HG03442 (cell line): Measurements from ENCODE around the gene PCDH9.
"Not testable (repeated sequence)": the region's sequence is repeated elsewhere in the genome, so short reads cannot be mapped to it uniquely, and the experiment has no call there.

Experiments
- ATAC-seq: cut with Tn5 transposase; IDR thresholded peaks from one replicate; pipeline ENCODE4 v1.9.1; 2021; ENCODE audit warnings: mild to moderate bottlenecking, moderate library complexity; ENCODE audit not compliant: unreplicated experiment

PCDH9 gene

DNA sequence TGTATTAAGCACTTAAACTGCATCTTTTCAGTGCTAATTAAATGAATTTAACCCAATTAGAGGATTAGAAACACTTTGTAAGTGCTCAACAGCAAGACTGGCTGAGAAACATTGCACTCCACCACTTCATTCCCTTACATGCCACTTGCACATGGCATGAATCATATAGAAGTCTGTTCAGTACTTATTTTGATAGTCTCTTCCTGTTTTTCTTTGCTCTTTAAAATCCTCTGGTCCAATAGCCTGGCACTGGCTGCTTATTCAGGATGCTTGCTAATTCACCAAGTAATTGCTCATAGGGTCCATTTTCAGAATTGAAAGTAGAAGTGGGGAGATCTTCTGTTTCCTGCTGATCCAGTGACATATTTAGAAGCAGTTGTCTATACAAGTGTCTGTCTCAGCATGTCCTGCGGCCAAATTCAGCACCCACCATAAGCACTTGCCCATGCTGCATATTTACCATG is 900.1 kb downstream of the PCDH9 start:
- ATAC-seq = peak; percentile 63

DNA sequence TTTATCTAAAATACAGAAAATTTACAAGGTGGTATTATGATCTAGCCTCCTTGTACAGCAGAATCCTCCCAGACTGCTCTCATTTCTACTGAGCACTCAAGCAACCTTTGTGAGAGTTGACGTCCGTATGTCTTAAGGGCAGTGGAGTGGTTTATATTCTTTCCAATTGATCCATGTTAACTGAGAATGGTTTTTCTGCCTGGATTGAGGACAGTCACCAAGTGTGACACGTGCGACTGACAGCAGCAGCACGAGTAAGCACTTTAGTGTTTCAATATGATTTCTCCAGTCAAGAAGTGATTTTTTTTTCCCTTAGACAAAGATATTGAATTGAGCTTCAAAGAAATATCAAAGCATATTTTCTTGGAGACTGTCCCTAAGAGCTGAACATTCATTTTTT is 901.7 kb downstream of the PCDH9 start:
- ATAC-seq = no peak

DNA sequence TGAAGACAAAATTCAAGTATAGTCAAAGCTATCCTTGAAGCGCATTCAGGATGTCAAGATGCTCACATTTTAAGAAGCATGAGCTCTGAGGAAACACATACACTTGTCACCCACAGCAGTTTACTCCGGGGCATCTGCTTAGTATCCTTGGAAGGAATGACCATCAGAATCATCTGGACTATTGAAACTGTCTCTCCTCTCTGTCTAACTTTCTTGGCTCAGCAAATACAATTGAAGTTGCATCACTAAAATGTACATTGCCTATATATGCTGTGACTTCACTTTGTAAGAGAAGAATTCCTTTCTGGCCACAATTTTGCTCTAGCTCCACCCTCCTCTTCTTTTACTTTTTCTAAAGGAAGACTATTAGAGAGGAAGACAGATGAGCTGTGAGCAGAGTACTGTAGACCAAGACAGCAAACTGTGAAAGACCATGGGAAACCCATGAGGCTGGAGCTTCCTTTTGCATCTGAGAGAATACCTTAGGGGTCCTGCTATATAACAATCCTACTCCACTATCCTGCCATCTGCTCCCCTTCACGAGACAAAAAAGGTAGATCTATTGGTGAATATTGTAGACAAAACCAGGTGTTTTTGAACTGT is 906.3 kb downstream of the PCDH9 start:
- ATAC-seq = no peak

DNA sequence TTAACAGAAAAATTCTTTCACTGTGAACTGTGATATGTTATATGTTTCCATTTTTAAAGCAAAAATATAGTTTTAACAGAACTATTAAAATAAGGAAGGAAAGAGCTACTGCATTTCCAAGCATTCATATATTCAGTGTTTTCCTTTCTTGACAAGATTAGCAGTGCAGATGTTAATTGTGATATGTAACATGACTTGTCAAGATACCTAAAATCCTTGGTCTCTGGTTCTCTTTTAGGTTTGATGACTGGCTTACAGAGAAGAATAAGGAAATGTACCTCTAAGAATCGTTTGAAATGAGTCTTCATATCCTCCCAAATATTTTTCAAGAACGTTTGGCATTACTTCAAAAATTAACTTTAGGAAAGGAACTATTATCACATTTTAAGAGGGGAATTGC is 907.2 kb downstream of the PCDH9 start:
- ATAC-seq = no peak

DNA sequence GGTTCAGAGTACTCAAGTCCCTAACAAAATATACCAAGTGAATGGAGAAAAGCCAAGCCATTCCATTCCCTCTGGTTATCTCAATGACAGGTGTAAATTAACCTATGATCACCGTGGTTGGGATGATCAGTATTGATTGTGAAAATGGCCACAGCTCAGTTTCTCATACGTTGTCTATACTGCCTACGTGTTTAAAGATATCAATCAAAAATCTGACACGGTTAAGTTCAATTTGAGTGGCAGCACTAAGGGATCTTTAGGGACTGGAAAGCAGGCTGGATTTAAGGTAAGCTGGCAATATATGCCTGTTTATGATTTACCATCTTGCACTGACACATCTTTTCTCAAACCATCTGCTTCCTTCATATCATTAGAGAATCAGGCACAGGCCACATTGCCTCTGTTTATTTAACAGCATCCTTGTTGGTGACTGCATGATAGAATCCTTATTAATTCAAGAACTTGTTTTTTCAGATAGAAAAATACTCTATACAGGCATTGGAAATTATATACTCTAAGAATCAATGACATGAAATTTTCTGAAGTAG is 907.9 kb downstream of the PCDH9 start:
- ATAC-seq = no peak

DNA sequence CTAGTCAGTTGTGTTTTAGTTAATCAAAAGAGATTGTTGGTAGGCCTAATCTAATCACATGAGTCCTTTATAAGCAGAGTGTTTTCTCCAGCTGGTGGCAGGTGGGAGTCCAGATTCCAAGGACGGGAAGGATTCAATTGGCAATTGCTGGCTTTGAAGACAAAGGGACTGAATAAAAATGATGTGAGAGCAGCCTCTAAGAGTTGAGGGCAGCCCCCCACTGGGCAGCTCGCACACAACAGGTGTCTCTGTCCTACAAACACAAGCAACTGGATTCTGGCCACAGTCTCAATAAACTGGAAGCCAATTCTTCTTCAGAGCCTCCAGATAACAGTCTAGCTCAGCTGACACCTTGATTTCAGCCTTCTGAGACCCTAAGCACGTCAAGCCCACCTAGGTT is 915.2 kb downstream of the PCDH9 start:
- ATAC-seq = no peak

DNA sequence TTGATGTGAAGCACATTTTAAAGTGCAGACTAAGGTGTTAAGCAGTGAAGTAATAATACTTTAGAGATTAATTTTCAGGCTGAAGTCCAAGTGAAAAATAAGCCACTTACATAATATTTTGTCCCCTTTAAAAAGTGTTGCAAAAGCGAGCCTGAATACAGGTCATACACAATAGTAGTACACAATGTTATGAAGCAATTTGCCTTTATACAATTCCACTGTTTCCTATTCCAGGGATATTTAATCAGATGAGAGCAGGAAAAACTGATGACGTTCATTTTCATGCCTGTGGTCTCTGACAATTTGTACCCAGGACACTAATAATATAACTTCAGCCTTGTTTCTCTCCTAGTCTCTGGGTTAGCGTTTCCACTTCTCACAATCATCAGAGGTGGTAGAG is 916.7 kb downstream of the PCDH9 start:
- ATAC-seq = no peak

DNA sequence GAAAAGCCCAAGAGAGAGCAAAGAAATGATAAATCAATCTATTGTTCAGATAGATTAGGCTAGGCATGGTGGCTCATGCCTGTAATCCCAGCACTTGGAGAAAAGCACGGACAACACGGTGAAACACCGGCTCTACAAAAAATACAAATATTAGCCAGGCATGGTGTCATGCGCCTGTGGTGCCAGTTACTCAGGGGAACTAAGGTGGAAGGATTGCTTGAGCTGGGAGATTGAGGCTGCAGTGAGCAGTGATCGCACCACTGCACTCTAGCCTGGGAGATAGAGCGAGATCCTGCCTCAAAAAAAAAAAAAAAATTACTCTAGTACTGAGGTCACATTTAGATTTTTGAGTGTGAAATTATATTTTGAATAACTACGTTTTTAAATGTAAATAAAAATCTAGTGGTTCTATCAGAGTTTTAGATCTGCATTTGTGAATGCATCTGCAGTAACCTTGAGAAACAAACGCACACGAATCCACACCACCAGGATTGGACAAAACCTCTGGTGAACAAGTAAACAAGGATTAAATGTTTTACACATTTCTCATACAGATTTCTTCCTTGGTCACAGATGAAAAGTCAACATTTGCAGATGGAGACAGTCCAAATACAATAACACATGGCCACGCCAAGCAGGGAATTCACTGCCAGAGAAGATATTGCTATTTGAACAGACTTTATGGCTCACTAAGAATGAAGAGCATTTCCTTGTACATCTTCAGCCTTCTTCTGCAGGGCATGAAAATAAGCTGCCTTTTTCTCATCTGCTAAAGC is 917.6 kb downstream of the PCDH9 start:
- no peak for ATAC-seq

DNA sequence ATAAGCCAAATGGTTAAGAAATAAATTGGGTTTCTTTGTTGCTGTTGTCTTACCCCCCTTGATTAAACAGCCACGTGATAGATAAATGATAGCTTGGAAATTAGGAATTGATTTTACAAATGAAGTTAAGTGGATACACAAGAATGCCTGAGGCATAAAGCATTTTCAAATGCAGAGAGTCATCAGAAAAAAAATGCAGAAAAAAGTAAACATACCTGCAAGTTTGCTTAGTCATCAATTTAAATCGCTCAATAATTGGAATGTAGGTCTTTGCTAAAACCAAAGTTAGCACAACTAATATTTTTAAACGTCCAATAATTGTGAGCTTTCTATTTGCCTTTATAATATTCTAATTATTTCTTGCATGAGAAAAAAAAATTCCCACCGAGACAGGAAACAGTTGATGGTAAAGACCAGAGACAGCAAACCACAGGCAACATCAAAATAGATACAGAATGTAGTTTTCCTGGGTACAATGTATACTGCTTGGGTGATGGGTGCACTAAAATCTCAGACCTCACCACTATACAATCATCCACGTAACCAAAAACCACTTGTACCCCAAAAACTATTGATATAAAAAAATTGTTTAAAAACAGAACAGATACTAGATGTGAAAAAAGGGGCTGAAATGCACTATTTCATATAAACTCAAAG is 924.0 kb downstream of the PCDH9 start:
- no peak for ATAC-seq

DNA sequence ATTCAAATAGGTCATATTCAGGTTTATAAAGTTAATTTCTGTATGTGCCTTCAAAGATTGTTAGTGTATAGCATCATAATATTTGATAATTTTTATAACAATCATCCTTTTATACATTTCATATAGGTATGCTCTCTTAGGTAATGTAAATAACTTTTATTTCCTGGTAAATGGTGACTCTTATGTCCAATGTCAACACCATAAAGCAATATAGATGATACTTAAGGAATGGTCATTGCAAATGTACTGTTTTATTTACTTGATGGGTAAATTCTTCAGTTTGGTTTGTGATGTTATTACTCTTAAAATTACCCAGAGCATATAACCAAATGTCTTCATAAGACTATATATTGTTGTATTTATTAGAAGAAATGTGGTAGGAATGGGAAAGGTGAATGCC is 928.7 kb downstream of the PCDH9 start:
- no peak for ATAC-seq

DNA sequence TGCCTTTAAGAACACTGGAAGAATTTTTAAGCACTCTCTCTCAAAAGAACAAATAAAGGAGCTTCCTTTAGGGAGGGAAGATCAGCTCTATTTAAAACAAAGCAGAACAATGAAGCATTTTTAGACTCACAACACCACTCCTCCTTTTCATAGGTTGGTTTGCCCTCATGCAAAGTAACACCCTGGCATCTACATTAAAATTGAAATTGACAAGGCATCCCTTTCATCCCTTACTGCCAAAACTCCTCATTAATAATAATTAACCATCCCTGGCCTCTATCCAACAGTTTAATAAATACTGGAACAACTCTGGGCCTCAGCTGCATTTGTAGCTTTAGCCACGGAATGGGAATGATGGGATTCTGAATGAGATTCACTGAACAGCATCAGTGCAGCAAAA is 929.1 kb downstream of the PCDH9 start:
- ATAC-seq = no peak

DNA sequence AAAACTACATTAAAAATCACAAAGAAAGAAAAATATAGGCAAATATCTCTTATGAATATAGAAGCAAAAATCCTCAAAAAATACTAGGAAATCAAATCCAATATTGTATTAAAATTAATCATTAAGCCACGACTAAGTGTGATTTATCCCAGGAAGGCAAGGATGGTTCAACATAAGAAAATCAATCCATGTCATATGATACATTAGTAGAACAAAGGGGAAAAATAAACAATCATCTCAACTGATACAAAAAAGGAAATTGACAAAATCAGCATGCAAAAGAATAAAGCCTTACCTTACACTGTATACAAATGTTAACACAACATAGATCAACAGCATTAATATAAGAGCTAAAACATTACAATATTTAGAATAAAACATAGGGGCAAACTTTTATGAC is 933.3 kb downstream of the PCDH9 start:
- no peak for ATAC-seq

DNA sequence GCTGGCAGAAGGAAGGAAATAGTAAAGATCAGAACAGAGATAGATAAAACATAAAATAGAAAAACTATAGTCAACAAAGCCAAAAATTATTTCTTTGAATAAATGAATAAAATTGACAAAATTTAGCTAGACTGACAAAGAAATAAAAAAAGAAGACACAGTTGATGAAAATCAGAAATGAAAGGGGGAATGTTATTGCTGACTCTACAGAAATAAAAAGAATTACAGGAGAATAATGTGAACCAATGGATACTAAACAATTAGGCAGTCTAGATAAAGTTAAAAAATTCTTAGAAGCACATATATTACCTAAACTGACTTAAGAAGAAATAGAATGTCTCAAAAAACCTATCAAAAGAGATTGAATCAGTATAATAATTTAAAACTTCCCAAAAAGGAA is 933.8 kb downstream of the PCDH9 start:
- ATAC-seq = no peak

DNA sequence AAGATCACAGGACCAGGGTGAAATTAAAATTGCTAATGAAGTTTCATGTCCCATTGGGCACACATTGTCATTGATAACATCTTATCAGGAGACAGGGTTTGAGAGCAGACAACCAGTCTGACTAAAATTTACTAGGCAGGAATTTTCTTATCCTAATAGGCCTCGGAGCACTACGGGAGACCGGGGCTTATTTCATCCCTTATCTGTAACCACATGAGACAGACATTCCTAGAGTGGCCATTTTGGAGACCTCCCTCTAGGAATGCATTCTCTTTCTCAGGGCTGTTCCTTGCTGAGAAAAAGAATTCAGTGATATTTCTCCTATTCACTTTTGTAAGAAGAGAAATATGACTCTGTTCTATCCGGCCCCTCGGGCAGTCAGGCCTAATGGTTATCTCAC is 943.3 kb downstream of the PCDH9 start:
- ATAC-seq = not testable (repeated sequence)

DNA sequence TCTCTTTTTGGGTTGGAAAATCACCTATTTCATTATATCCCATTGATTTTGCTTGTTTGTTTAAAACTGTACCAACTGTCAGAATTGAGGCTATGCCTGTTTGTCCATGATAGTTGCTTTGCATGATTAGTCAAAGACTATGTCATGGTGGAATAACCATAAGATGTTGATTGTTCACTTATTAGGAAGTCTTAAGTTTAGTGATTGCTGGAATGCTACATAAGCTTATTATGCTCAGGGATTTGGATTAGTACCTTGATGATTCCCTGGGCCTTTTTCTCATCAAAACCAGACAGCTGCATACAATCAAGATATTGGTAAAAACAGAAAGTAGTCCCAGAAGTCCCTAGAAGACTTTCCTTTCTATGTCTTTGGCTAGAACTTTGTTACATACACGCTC is 954.7 kb downstream of the PCDH9 start:
- no peak for ATAC-seq

DNA sequence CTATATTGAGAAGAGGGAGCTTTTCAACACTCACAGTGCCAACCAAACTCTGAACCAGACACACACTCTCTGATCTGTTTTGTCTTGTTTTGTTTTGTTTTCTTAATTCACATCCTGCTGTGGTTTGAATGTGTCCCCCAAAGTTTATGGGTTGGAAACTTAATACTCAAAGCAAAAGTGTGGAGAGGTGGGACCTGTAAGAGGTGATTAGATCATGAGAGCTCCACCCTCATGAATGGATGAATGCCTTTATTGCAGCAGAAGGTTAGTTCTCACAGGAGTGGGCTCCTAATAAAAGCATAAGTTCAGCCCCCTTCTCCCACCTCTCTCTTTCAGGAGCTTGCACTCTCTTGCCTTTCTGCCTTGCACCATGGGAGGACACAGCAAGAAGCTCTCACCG is 957.1 kb downstream of the PCDH9 start:
- ATAC-seq = no peak

DNA sequence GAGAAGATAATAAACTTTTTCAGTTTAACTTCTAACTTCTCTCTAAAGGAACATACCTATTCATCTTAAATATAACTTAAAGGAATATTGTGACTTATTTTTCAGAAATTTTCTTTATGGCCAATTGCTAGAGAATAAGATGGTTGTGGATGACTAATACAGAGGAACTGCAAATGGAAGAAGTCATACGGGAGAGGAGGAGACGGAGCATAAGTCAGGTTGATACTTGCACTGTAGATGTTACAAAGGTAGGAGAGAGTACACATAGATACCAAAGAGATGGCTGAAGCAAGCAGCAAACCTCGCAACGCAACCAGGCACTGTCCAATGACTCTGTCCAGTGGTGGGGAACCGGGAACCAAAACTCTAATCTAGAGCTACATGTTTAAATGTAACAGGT is 963.4 kb downstream of the PCDH9 start:
- no peak for ATAC-seq

DNA sequence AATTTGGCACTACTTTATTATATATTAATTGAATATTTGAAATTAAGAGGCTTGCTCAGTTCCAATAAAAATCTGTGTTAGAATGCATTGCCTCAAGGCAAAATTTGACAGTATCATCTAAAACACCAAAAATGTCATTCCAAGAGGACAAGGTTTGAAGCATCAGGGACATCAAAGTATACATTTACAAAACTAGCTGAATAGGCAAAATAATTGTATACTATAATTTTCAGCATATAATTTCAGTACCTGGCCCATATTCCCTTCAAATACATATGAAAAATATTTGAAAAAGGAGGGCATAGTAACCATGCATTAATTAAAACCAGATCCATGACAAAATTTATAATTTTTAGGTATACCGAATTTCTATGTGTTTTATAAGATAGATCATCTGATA is 963.8 kb downstream of the PCDH9 start:
- no peak for ATAC-seq

DNA sequence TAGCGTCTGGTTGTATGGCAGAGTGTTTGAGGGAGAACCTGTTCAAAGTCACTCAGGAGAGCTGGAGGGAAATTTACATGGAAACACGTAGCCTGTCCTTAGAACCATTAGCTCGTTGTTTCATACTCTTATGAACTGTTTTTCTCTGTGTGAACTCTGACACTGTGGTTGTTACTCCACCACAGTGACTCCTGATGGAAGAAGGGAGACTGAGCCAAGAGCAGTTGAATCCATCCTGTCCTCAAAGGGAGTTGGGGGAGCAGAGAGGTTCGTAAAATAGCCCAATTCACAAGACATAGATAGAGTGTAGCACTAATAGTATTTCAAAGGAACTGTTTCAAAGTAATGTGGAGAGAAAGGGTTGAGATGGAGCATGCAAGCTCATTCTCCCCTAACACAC is 964.8 kb downstream of the PCDH9 start:
- ATAC-seq = no peak

DNA sequence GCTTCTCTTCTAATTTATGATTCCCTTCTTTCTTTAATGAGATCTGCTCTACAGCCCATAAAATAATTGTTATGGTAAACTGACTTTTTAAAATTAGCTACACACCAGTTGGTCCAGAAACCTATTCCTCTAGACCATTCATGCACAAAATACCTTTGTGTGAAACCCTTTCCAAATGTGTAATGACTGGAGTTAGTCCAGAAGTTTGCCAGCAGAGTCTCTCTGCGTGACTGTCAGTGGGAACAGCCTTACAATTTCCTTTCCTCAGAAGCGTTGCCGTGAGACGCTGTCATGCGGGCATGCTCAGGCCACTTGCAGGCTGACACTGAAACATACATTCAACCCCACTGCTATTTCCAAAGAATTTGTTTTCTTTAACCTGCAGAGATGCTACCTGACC is 965.2 kb downstream of the PCDH9 start:
- ATAC-seq = no peak

DNA sequence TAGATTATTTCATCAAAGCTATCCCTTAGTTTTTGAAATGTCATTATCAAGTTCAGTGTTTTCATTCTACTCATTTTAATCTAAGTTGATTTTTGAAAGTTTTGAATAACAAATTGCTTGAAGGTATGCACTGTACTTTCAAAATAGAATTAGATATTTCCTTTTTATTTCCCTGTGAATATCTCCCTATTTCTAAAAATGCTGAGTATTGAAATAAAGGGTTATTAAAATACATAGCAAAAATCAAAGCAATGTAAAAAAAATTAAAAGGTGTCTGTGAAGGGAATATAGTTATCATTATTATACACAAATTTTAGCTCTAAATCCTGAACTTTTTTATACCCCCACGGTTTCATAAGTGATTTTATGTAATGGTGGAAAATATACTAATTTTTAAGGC is 967.8 kb downstream of the PCDH9 start:
- ATAC-seq = no peak

DNA sequence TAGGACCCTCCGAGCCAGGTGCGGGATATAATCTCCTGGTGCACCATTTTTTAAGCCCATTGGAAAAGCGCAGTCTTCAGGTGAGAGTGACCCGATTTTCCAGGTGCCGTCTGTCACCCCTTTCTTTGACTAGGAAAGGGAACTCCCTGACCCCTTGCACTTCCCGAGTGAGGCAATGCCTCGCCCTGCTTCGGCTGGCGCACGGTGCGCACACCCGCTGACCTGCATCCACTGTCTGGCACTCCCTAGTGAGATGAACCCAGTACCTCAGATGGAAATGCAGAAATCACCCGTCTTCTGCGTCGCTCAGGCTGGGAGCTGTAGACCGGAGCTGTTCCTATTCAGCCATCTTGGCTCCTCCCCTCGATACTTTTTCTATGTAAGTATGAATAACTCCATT is 970.7 kb downstream of the PCDH9 start:
- not testable (repeated sequence) for ATAC-seq
